HG02763 (cell line): ENCODE data around the gene CYP2D6.

Source experiments
- ATAC-seq: cut with Tn5 transposase; IDR thresholded peaks from one replicate; pipeline ENCODE4 v1.9.1; 2021; ENCODE audit warnings: mild to moderate bottlenecking, moderate library complexity; ENCODE audit not compliant: unreplicated experiment

Gene CYP2D6

DNA sequence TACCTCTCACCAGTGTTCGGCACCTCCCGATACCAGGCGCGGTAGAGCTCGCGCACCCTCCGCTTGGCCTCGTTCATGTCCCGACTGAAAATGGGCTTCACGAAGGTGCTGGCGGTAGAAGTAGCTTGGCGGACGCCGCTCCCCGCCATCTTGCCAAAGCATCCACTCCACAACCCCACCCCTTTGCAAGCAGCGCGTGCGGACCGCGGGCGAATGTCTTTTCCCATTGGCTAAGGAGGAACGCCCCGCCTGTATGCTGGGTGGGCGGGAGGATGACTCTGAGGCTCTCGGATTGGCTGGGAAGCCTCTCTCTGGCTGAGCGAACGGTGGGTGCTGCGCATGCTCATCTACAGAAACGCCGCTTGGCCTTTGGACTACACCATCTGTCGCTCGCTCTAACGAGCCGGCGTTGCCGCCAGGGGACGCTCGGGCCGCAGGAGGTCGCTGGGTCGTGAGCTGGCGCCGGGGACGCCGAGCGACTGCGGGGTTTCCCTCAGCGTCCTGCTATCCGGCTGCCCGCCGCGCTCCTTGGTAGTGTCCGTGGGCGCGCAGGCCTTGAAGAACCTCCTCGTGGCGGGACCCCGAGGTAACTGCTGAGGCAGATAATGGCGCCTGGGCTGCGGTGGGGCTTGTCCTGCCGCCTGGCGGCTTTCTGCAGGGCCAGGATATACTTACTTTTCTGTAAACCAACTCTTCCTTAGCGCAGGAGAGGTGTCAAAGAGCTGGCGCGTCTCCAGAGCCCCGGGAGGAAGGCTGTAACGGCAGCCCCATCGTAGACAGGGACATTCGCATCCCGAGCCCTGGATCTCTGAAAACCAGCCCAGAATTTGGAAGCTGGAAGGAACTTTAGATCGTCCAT, 39.8 kb downstream of the CYP2D6 start, which contains the start of gene NDUFA6:
Gene NDUFA6 (minus strand): TSS at position 177 of the 859 bp plus-strand sequence. CDS start 28 bp downstream, at position 149.
- ATAC-seq, result peak; percentile 89

DNA sequence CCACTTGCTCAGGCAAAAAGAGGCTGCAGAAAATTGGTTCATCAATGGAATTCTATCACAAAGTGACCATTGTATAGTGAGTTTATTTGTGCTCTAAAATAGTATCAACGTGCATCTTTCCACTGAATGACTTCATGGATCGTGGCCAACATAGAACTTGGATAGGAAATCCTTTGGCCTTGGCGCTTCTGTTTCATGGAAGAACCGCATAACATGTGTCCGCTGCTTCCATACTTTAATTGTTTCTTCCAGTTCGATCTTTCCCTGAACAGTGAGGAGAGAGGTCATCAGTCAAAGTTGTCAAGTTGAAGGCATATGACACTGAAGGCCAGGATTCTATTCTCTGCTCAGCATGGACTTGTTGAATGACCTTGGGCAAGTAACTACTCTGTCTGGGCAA, 44.6 kb downstream of the CYP2D6 start:
- no peak for ATAC-seq

DNA sequence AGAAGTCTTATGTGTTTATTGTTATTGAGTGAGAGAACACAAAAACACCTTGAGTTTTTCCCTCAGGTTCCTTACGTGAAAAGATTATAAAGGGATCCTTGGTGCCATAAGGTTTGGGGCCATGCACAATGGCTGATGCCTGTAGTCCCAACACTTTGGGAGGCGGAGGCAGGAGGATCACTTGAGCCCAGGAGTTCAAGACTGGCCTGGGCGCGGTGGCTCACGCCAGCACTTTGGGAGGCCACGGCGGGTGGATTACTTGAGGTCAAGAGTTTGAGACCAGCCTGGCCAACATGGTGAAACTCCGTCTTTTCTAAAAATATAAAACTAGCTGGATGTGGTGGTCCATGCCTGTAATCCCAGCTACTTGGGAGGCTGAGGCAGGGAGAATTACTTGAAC, 45.7 kb downstream of the CYP2D6 start:
- no peak for ATAC-seq

DNA sequence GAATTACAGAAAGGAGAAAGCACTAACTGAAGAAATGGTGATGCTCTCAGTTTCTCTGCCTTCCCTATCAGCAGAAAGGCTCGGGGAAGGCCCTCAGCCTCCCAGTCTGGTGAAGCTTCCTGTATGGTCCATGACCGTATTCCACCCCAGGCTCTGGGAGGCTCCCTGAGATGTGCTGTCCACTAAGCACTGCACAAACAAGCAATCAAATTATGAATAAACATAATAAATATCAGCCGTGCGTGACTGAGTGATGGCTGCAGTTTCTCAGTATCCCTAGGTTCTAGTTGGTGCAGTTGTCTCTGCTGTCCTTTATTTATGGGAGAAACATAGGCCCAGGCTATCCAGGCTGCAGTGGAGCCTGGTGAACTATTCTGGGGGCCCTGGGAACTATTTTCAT, 47.5 kb downstream of the CYP2D6 start:
- no peak for ATAC-seq

DNA sequence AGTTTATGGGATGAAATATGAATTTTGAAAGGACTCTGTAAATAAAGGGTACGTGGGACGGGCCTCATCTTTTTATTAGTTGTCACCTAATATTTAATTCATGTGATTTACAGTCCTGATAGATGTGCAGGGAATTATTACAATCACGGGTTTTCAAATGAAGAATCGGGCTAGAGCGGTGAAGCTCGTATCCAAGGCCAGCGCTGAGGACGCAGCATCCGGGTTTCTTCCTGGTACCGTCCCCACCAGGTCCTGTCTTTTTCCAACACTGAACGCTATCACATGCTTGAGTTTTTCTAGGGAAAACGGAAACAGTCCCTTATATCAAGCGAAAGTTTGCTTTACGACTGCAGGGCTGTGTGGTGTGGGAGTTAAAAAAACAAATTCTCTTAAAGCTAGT, 50.3 kb downstream of the CYP2D6 start:
- ATAC-seq, result no peak

DNA sequence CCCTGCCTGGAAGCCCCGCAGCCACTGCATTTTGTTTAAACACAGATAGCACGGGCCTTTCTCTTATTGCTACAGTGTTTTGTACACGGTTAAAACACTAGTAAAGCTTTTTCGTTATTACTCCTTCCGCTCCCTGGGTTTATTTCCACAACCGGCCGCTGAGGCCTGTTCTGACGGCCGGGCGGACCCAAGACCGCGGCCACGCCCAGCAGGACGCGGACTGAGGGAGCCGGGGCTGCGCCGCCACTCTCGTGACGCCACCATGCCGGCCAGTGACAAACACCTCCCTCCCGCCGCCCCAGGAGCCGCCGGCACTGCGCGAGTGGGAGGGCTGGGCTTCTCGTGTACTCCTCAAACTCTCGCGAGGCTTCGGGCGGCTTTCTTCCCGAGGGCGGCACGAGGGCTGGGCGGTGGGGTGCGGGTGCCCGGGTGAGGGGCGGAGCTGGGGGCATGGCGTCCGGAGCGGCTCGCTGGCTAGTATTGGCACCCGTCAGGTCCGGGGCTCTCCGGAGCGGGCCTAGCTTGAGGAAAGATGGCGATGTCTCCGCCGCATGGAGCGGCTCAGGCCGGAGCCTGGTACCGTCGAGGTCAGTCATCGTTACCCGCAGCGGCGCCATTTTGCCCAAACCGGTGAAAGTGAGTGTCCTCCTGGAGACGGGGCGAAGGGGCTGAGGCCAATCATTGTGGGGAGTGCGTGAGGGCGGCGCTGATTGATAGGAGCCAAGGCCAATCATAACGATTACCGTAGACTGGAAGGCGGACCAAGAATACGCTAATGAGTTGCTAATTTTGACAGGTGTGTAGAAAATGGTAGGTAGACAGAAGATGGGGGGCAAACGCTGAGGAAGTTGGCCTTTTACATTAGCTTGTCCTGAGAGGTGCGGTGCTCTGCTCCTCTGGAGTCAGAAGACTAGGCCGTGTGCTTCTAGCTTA, 51.0 kb downstream of the CYP2D6 start, which contains the start of gene SMDT1:
Gene SMDT1 (plus strand): TSS at position 382 of the 933 bp plus-strand sequence. CDS start 69 bp downstream, at position 451.
- ATAC-seq, result peak; percentile 83

DNA sequence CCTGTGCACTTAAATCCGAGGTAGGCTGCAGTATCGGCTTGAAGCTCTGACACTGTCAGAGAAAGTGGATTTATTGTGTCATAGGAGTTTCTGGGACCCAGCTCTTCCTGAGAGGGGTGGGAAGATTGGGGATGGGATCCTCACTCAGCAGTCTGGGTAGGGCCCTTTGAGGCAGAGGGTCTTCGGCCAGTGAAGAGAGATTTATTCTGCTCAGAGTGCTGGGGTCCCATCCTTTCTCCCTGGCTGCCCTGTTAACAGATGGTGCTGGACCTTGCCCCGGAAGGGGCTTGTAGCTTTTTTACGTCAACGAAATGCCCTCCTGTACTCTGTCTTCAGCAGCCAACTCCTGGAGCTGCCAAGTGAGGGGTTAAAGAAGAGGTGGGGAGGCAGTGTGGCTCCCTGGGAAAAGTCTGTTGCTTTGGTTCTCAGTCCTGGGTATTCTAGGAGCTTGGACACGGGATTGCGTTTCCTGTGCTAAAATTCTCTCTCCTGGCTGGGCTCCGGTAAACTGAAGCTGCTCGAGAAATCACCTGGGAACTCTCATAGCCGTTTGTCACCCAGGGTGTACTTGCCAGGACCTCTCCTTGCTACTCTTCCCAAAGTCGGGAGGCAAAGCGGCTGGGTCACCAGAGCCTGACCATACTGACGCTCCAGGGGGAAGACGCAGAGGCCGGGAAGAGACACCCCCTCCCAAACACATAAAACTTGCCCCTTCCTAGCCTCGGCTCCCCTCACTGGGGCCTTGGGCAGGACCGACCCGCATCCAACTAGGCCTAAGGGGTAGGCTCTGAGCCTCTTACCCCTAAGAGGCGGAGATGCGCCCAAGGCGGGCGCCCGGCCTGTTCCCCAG, 51.9 kb downstream of the CYP2D6 start:
- ATAC-seq, result peak; percentile 1

DNA sequence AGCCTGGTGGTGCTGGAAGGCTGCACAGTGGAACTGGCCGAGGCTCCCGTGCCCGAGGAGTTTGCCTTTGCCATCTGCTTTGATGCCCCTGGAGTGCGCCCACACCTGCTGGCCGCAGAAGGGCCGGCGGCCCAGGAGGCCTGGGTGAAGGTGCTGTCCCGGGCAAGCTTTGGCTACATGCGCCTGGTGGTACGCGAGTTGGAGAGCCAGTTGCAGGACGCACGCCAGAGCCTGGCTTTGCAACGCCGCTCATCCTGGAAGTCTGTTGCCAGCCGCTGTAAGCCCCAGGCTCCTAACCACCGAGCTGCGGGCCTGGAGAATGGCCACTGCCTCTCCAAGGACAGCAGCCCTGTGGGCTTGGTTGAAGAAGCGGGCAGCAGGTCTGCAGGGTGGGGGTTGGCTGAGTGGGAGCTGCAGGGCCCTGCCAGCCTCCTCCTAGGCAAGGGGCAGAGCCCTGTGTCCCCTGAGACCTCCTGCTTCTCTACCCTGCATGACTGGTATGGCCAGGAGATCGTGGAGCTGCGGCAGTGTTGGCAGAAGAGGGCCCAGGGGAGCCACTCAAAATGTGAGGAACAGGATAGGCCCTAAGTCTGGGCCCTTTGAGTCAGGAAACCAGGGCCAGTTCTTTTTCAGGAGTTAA, 53.0 kb downstream of the CYP2D6 start:
- no peak for ATAC-seq

DNA sequence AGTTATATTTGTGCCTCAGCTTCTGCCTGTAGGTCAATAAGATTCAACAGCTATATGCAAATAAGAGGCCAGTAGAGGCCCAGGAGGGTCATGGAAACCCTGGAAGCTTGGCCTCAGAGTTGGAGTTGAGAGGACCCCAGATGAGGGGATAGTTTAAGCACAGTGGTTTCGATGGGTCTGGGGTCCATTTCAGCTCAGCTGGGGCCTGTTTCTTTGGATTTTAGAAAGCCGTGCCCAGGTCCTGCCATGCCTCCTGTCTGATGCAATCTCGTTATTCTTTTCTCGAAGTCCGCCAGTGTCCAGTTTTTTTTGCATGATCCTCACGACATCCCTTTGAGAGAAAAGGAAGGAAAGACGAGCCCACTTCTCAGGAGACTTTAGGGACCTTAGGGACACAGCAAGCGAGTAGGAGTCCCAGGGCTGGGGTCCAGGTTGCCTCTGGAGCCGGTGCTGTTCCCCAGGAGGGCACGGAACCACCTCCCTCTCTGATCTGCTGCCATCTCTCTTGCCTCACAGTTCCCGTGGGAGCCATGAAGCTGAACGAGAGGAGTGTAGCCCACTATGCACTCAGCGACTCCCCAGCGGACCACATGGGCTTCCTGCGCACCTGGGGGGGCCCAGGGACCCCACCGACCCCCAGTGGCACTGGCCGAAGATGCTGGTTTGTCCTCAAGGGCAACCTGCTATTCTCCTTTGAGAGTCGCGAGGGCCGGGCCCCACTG, 53.7 kb downstream of the CYP2D6 start:
- no peak for ATAC-seq
